COLO829 (cell line): ENCODE measurements around the gene ULK3.

Source experiments
- DNase-seq: peaks from one replicate; pipeline ENCODE4 v3.0.0; 2012; ENCODE audit warnings: low spot score

ULK3 gene

GRCh38 chr15:74822233-74822632, 20.7 kb downstream of the ULK3 start:
- no peak for DNase-seq

- DNase-seq = no peak
Observed at GRCh38 chr15:74821790-74822158, 21.2 kb downstream of the ULK3 start.

- no peak for DNase-seq
Observed at GRCh38 chr15:74821091-74821789, 21.7 kb downstream of the ULK3 start.

- no peak for DNase-seq
Observed at GRCh38 chr15:74820056-74820455, 22.9 kb downstream of the ULK3 start.

- DNase-seq = no peak
Observed at GRCh38 chr15:74817370-74817737, 25.6 kb downstream of the ULK3 start.

GRCh38 chr15:74816624-74817369, 26.2 kb downstream of the ULK3 start:
- DNase-seq = no peak

GRCh38 chr15:74815961-74816360, 27.0 kb downstream of the ULK3 start:
- no peak for DNase-seq

- DNase-seq = no peak
Observed at GRCh38 chr15:74815121-74815934, 27.6 kb downstream of the ULK3 start.

GRCh38 chr15:74812533-74812932, 30.4 kb downstream of the ULK3 start, which contains the start of gene LMAN1L:
Gene LMAN1L (plus strand): TSS chr15:74812835. CDS start chr15:74812855, 20 bp downstream.
- DNase-seq = no peak

GRCh38 chr15:74809956-74810355, 33.0 kb downstream of the ULK3 start:
- no peak for DNase-seq

- no peak for DNase-seq
Observed at GRCh38 chr15:74809242-74809641, 33.7 kb downstream of the ULK3 start.

- DNase-seq = no peak
Observed at GRCh38 chr15:74808840-74809229, 34.1 kb downstream of the ULK3 start.

- no peak for DNase-seq
Observed at GRCh38 chr15:74808078-74808839, 34.7 kb downstream of the ULK3 start.

- DNase-seq = no peak
Observed at GRCh38 chr15:74807282-74807681, 35.7 kb downstream of the ULK3 start.

- no peak for DNase-seq
Observed at GRCh38 chr15:74804935-74805334, 38.0 kb downstream of the ULK3 start.

- DNase-seq = no peak
Observed at GRCh38 chr15:74802862-74803447, 40.0 kb downstream of the ULK3 start.

- DNase-seq = no peak
Observed at GRCh38 chr15:74802290-74802689, 40.7 kb downstream of the ULK3 start.

- no peak for DNase-seq
Observed at GRCh38 chr15:74801311-74801997, 41.5 kb downstream of the ULK3 start.

GRCh38 chr15:74800559-74801094, 42.3 kb downstream of the ULK3 start:
- no peak for DNase-seq

GRCh38 chr15:74799856-74800558, 42.9 kb downstream of the ULK3 start:
- DNase-seq = peak; percentile 61
